RKO (cell line): ENCODE measurements around the gene HPSE2.

Experiments
- DNase-seq: peaks from one replicate; pipeline ENCODE4 v3.0.0-alpha.2; 2016; ENCODE audit warnings: low spot score

HPSE2 gene

GRCh38 chr10:98613446-98613845 lies 622.2 kb downstream of the HPSE2 start:
- DNase-seq: no peak

- no peak for DNase-seq
These were observed 624.2 kb downstream of the HPSE2 start for GRCh38 chr10:98611436-98611835.

GRCh38 chr10:98610836-98611235 lies 624.8 kb downstream of the HPSE2 start:
- DNase-seq: no peak

- DNase-seq: no peak
These were observed 625.4 kb downstream of the HPSE2 start for GRCh38 chr10:98610301-98610700.

- DNase-seq: no peak
These were observed 626.4 kb downstream of the HPSE2 start for GRCh38 chr10:98609265-98609664.

GRCh38 chr10:98608411-98608810 lies 627.2 kb downstream of the HPSE2 start:
- no peak for DNase-seq

- no peak for DNase-seq
These were observed 633.4 kb downstream of the HPSE2 start for GRCh38 chr10:98602224-98602623.

GRCh38 chr10:98599032-98599610 lies 636.5 kb downstream of the HPSE2 start:
- no peak for DNase-seq

- no peak for DNase-seq
These were observed 639.2 kb downstream of the HPSE2 start for GRCh38 chr10:98596404-98596803.

- DNase-seq: no peak
These were observed 646.0 kb downstream of the HPSE2 start for GRCh38 chr10:98589691-98590090.

- no peak for DNase-seq
These were observed 646.6 kb downstream of the HPSE2 start for GRCh38 chr10:98589007-98589406.

- no peak for DNase-seq
These were observed 648.4 kb downstream of the HPSE2 start for GRCh38 chr10:98587156-98587837.

- no peak for DNase-seq
These were observed 649.6 kb downstream of the HPSE2 start for GRCh38 chr10:98586096-98586495.

GRCh38 chr10:98582363-98582762 lies 653.3 kb downstream of the HPSE2 start:
- no peak for DNase-seq

- no peak for DNase-seq
These were observed 658.1 kb downstream of the HPSE2 start for GRCh38 chr10:98577578-98577977.

GRCh38 chr10:98577168-98577567 lies 658.5 kb downstream of the HPSE2 start:
- no peak for DNase-seq

- no peak for DNase-seq
These were observed 659.6 kb downstream of the HPSE2 start for GRCh38 chr10:98576096-98576495.

GRCh38 chr10:98572594-98572993 lies 663.1 kb downstream of the HPSE2 start:
- DNase-seq: no peak

GRCh38 chr10:98570834-98571233 lies 664.8 kb downstream of the HPSE2 start:
- DNase-seq: no peak

GRCh38 chr10:98569853-98570252 lies 665.8 kb downstream of the HPSE2 start:
- no peak for DNase-seq

- no peak for DNase-seq
These were observed 667.1 kb downstream of the HPSE2 start for GRCh38 chr10:98568551-98568950.

- no peak for DNase-seq
These were observed 668.1 kb downstream of the HPSE2 start for GRCh38 chr10:98567391-98568133.

GRCh38 chr10:98563811-98564210 lies 671.8 kb downstream of the HPSE2 start:
- no peak for DNase-seq
